ENCODE measurements around the gene ATP6V1G1.

DNA sequence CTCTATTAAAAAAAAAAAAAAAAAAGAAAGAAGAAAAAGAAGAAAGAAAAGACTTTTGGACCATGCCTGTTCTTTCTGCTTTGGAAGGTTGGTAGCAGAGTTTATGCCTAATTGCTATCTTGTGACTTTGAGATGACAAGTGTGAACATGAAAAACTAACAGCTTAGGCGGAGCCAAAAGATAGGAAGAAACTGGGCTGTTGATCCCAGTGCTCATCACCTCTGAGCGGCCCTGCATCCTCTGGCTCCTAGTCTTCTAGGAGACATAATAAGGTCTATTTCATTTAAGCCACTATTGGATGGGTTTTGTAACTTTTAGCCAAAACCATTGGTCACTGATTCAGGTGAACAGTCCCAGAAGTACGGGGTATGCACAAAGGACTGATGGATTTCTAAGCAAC lies 34.4 kb upstream of the ATP6V1G1 start:
- TF ChIP-seq HNRNPL (IDR thresholded peaks at IDR 0.05; ENCODE audit: low read depth, low read length) (no peak), HMGXB4 (CRISPR knock-in tag; IDR thresholded peaks at IDR 0.05; ENCODE audit: borderline replicate concordance in 1 of 2, low read depth in 1 of 2) (no peak), ADNP (CRISPR knock-in tag; IDR thresholded peaks at IDR 0.05) (no peak)
